ENCODE results near the gene CNTNAP5. TPM values are rescaled to one million over a fixed set of nuclear protein-coding genes. Genes with fewer than 3 reads are reported as not detected.

The CNTNAP5 gene
- total and polyA plus RNA-seq, 4 donors: not detected

- 55% methylated on average over 5 of the region's 5 CpGs for WGBS
These were observed 896.1 kb downstream of the CNTNAP5 start for GRCh38 chr2:124921191-124921590.

More at GRCh38 chr2:124921191-124921590, 896.1 kb downstream of the CNTNAP5 start:
- no peak overlapping the region for H3K4me3 ChIP-seq (ENCODE audit: low read depth in 1 of 3, low read length in 3 of 3)
- no peak overlapping the region for H3K9ac ChIP-seq (ENCODE audit: low read depth in 1 of 2, low read length in 2 of 2)
- no peak for TF ChIP-seq REST (IDR thresholded peaks at IDR 0.05)
- no peak for TF ChIP-seq YY1 (IDR thresholded peaks at IDR 0.05)
- no peak for TF ChIP-seq EGR1 (IDR thresholded peaks at IDR 0.05; ENCODE audit: low read depth in 2 of 2)
- no peak for TF ChIP-seq ZBTB33 (IDR thresholded peaks at IDR 0.05)
- no peak for TF ChIP-seq RAD21 (IDR thresholded peaks at IDR 0.05)
- TF ChIP-seq CTCF (IDR thresholded peaks at IDR 0.05; ENCODE audit: low read depth, low read length, missing input control): no peak
- TF ChIP-seq HNF4G (IDR thresholded peaks at IDR 0.05): no peak
- TF ChIP-seq HNF4A (conservative IDR thresholded peaks at IDR 0.05): no peak
- TF ChIP-seq, protein P1, sequence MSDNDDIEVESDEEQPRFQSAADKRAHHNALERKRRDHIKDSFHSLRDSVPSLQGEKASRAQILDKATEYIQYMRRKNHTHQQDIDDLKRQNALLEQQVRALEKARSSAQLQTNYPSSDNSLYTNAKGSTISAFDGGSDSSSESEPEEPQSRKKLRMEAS (IDR thresholded peaks at IDR 0.05): no peak
- TF ChIP-seq SP1 (IDR thresholded peaks at IDR 0.05): no peak
- no peak for TF ChIP-seq NR2F2 (IDR thresholded peaks at IDR 0.05)
- no peak for TF ChIP-seq RXRA (IDR thresholded peaks at IDR 0.05)
- TF ChIP-seq ATF3 (IDR thresholded peaks at IDR 0.05): no peak
- TF ChIP-seq GABPA (IDR thresholded peaks at IDR 0.05 in 1 of 2, conservative IDR thresholded peaks at IDR 0.05 in 1 of 2): no peak
- TF ChIP-seq TAF1 (conservative IDR thresholded peaks at IDR 0.05): no peak
- no peaks in the 10 kb centered on the region for H3K36me3 ChIP-seq (ENCODE audit: control insufficient read depth in 4 of 4, insufficient read depth in 3 of 4, low read depth in 1 of 4, low read length in 3 of 4)
- no peaks in the 10 kb centered on the region for H3K9me3 ChIP-seq (ENCODE audit: control insufficient read depth in 4 of 4, low read length in 3 of 4)
- no peaks in the 10 kb centered on the region for H3K27me3 ChIP-seq (ENCODE audit: control insufficient read depth in 4 of 4, insufficient read depth in 4 of 4, low read length in 3 of 4)
- H3K4me1 ChIP-seq (ENCODE audit: control insufficient read depth in 4 of 4, insufficient read depth in 4 of 4, low read length in 3 of 4): no peaks in the 10 kb centered on the region
- no peak for DNase-seq (ENCODE audit: low spot score)
- no peak overlapping the region for H3K27ac ChIP-seq (ENCODE audit: low read depth in 1 of 2, low read length in 2 of 2)
